Keratinocyte (primary cell): ENCODE data around the gene MINAR2. TPM values are rescaled to one million over a fixed set of nuclear protein-coding genes. Genes with fewer than 3 reads are reported as not detected.

Experiments
- DNase-seq: peaks from one replicate; pipeline ENCODE4 v3.0.0-alpha.2; 2011; ENCODE audit warnings: low read depth, missing footprints, low spot score
- FAIRE-seq: peaks from 2 replicates; lab custom pipeline; 2011; peaks lifted over from hg19 to GRCh38; lab: Jason Lieb, UNC
- H2AFZ ChIP-seq: 2 replicates; pipeline ENCODE4 v1.6.0; 2012; ENCODE audit warnings: low read length, control low read depth, inconsistent platforms; ENCODE audit not compliant: control insufficient read depth
- H3K27ac ChIP-seq: 2 replicates; pipeline ENCODE4 v1.5.1; 2011; ENCODE audit warnings: low read length; ENCODE audit not compliant: control insufficient read depth, insufficient read depth
- H3K27me3 ChIP-seq: 3 replicates; pipeline ENCODE4 v1.6.0; 2011; ENCODE audit warnings: low read length; ENCODE audit not compliant: control insufficient read depth, insufficient read depth; ENCODE audit errors: extremely low read depth
- H3K36me3 ChIP-seq, 2 experiments: 2 replicates in 1 of 2; 3 replicates in 1 of 2; pipeline ENCODE4 v1.5.1; 2011; ENCODE audit warnings: low read length in 2 of 2, mild to moderate bottlenecking in 1 of 2; ENCODE audit not compliant: control insufficient read depth in 2 of 2, insufficient read depth in 2 of 2; ENCODE audit errors: extremely low read depth in 1 of 2
- H3K4me1 ChIP-seq: 3 replicates; pipeline ENCODE4 v1.5.1; 2011; ENCODE audit warnings: low read length; ENCODE audit not compliant: control insufficient read depth, insufficient read depth; ENCODE audit errors: extremely low read depth
- H3K4me2 ChIP-seq: 3 replicates; pipeline ENCODE4 v1.6.0; 2011; ENCODE audit warnings: low read depth, low read length; ENCODE audit not compliant: control insufficient read depth, insufficient read depth; ENCODE audit errors: extremely low read depth
- H3K4me3 ChIP-seq, 3 experiments: fragments of 200-600 bp in 1 of 3; sonication (generic) in 1 of 3; 2 replicates in 2 of 3; 3 replicates in 1 of 3; pipeline ENCODE4 v1.5.1; 2011 to 2016; ENCODE audit warnings: low read length in 3 of 3, mild to moderate bottlenecking in 3 of 3, control low read depth in 2 of 3, inconsistent platforms in 1 of 3, low read depth in 1 of 3, mixed read lengths in 1 of 3, mixed run types in 1 of 3, moderate library complexity in 1 of 3; ENCODE audit not compliant: control insufficient read depth in 2 of 3, insufficient read depth in 2 of 3; ENCODE audit errors: extremely low read depth in 1 of 3
- H3K79me2 ChIP-seq: 2 replicates; pipeline ENCODE4 v1.6.0; 2012; ENCODE audit warnings: low read length; ENCODE audit not compliant: control insufficient read depth, insufficient read depth
- H3K9ac ChIP-seq: 3 replicates; pipeline ENCODE4 v1.6.0; 2011; ENCODE audit warnings: low read length; ENCODE audit not compliant: control insufficient read depth, insufficient read depth; ENCODE audit errors: extremely low read depth
- H3K9me1 ChIP-seq: 3 replicates; pipeline ENCODE4 v1.6.0; 2011; ENCODE audit warnings: low read length; ENCODE audit not compliant: control insufficient read depth, insufficient read depth; ENCODE audit errors: extremely low read depth
- H3K9me3 ChIP-seq: 2 replicates; pipeline ENCODE4 v1.5.1; 2012; ENCODE audit warnings: low read depth, low read length; ENCODE audit not compliant: control insufficient read depth
- H4K20me1 ChIP-seq: 3 replicates; pipeline ENCODE4 v1.6.0; 2011; ENCODE audit warnings: low read length; ENCODE audit not compliant: control insufficient read depth, insufficient read depth; ENCODE audit errors: extremely low read depth
- EZH2 ChIP-seq: IDR thresholded peaks from one replicate; pipeline ENCODE4 v1.6.1; 2012; ENCODE audit warnings: inconsistent platforms, mild to moderate bottlenecking, low read length, moderate library complexity
- dilution Hi-C: fragments of 300-500 bp; cut with MboI; formaldehyde crosslinking; loops from one replicate; pipeline ENCODE4 v1.7.0; 2020; ENCODE audit warnings: low sequenced_read_pairs; ENCODE audit not compliant: extremely low pct_ligation_motif_present
- polyA plus RNA-seq, 5 experiments: library from polyadenylated mRNA; depleted of rRNA in 3 of 5; stranded (reverse) in 3 of 5; stranded (forward) in 1 of 5; unstranded in 1 of 5; fragments of >200 nt; gene quantifications; 1 replicate in 1 of 5; 2 replicates in 3 of 5; 3 replicates in 1 of 5; pipeline versions ENCODE4 v1.2.1 to v1.2.3, GENCODE V29; 2011 to 2012; ENCODE audit warnings: missing spikeins in 2 of 5, low read depth in 1 of 5, low replicate concordance in 1 of 5
- TF ChIP-seq, protein P1 (sequence below), 3 experiments: IDR thresholded peaks in 1 of 3; conservative IDR thresholded peaks in 1 of 3; optimal IDR thresholded peaks in 1 of 3; 2 replicates in 2 of 3; 3 replicates in 1 of 3; pipeline versions ENCODE3 to v1.5.1; 2011; ENCODE audit warnings: low read length in 3 of 3, mild to moderate bottlenecking in 3 of 3, moderate library complexity in 2 of 3, control low read depth in 1 of 3, inconsistent platforms in 1 of 3; ENCODE audit not compliant: insufficient read depth in 2 of 3; ENCODE audit errors: extremely low read depth in 1 of 3

Gene MINAR2
- polyA plus RNA-seq, 1 donor (not counting 4 experiments of a cell fraction or from before 2014, with no cell fraction given): not detected

DNA sequence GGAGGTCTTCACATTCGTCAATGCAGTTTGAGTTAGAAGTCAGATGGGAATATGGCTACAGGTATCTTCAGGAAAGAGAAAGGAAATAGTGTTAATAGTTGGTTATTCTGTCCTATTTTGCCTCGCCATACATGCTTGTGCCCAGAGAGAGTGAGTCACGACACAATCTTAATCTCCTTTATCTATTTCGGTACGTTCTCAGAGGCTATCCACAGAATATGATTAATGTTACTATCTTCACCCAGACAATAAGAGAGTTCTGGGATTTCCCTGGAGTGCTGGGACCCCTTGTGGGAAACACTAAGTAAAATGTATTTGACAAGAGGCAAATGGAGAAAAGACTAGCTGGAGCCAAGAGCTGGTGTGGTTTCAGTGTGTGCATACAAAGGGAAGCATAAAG is 25.5 kb downstream of the MINAR2 start:
- dilution Hi-C loops: no loop called here

DNA sequence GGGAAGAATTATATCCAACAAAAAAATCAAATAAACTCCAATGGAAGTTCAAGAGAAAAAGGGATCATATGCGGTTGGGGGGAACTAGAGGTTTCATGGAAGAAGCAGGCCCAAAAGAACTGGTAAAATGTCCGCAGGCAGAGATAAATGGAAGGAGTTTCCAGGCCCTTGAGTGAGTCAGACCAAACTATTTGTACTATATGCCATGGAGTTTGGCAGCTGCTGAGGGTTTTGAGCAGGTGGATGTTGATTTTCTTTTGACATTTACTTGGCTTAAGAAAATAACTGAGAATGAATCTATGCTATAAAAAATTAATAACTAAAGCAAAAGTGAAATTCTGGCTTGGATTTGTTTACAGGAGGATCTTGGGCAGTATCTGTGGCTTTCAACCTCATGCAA is 33.7 kb downstream of the MINAR2 start:
- no peak for TF ChIP-seq EZH2
- TF ChIP-seq, protein P1, sequence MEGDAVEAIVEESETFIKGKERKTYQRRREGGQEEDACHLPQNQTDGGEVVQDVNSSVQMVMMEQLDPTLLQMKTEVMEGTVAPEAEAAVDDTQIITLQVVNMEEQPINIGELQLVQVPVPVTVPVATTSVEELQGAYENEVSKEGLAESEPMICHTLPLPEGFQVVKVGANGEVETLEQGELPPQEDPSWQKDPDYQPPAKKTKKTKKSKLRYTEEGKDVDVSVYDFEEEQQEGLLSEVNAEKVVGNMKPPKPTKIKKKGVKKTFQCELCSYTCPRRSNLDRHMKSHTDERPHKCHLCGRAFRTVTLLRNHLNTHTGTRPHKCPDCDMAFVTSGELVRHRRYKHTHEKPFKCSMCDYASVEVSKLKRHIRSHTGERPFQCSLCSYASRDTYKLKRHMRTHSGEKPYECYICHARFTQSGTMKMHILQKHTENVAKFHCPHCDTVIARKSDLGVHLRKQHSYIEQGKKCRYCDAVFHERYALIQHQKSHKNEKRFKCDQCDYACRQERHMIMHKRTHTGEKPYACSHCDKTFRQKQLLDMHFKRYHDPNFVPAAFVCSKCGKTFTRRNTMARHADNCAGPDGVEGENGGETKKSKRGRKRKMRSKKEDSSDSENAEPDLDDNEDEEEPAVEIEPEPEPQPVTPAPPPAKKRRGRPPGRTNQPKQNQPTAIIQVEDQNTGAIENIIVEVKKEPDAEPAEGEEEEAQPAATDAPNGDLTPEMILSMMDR (optimal IDR thresholded peaks at IDR 0.05 in 1 of 3, IDR thresholded peaks at IDR 0.05 in 1 of 3, conservative IDR thresholded peaks at IDR 0.05 in 1 of 3; ENCODE audit: extremely low read depth in 1 of 3, insufficient read depth in 2 of 3, low read length in 3 of 3): no peak
- dilution Hi-C loops: no loop called here
- DNase-seq: no peak
- H3K27ac ChIP-seq: no peak overlapping the region
- no peaks in the 10 kb centered on the region for H4K20me1 ChIP-seq
- no peaks in the 10 kb centered on the region for H3K27me3 ChIP-seq
- no peaks in the 10 kb centered on the region for H3K36me3 ChIP-seq
- H3K9ac ChIP-seq: no peak overlapping the region
- H3K4me3 ChIP-seq: no peak overlapping the region
- no peaks in the 10 kb centered on the region for H3K9me1 ChIP-seq
- H3K79me2 ChIP-seq: no peaks in the 10 kb centered on the region
- H3K4me2 ChIP-seq: no peak overlapping the region
- FAIRE-seq: no peak
- no peaks in the 10 kb centered on the region for H3K4me1 ChIP-seq
- no peaks in the 10 kb centered on the region for H3K9me3 ChIP-seq
- H2AFZ ChIP-seq: no peak overlapping the region

More for the DNA sequence above, 25.5 kb downstream of the MINAR2 start:
- no peaks in the 10 kb centered on the region for H3K36me3 ChIP-seq
- H3K79me2 ChIP-seq: no peaks in the 10 kb centered on the region
- no peak overlapping the region for H3K9ac ChIP-seq
- no peaks in the 10 kb centered on the region for H3K4me1 ChIP-seq
- H3K4me3 ChIP-seq: no peak overlapping the region
- H3K4me2 ChIP-seq: no peak overlapping the region
- FAIRE-seq: no peak
- DNase-seq: no peak
- H2AFZ ChIP-seq: no peak overlapping the region
- H4K20me1 ChIP-seq: no peaks in the 10 kb centered on the region
- no peaks in the 10 kb centered on the region for H3K9me1 ChIP-seq
- no peak overlapping the region for H3K27ac ChIP-seq
- no peaks in the 10 kb centered on the region for H3K27me3 ChIP-seq
- no peaks in the 10 kb centered on the region for H3K9me3 ChIP-seq
- no peak for TF ChIP-seq EZH2
- TF ChIP-seq, protein P1 (optimal IDR thresholded peaks at IDR 0.05 in 1 of 3, IDR thresholded peaks at IDR 0.05 in 1 of 3, conservative IDR thresholded peaks at IDR 0.05 in 1 of 3; ENCODE audit: extremely low read depth in 1 of 3, insufficient read depth in 2 of 3, low read length in 3 of 3): no peak
